Measurements from ENCODE around the gene CFAP410.
"Not testable (repeated sequence)": the region's sequence is repeated elsewhere in the genome, so short reads cannot be mapped to it uniquely, and the experiment has no call there.

CFAP410 gene

GRCh38 chr21:44285138-44285992 lies 53.8 kb downstream of the CFAP410 start, which contains the start of gene AIRE:
Gene AIRE, plus strand, starts transcription at chr21:44285876. Its CDS starts 131 bp downstream, at chr21:44286007.
- no peak for DNase-seq (ENCODE audit: low read depth)

GRCh38 chr21:44283948-44284347 lies 55.2 kb downstream of the CFAP410 start:
- no peak for DNase-seq (ENCODE audit: low read depth)

DNA sequence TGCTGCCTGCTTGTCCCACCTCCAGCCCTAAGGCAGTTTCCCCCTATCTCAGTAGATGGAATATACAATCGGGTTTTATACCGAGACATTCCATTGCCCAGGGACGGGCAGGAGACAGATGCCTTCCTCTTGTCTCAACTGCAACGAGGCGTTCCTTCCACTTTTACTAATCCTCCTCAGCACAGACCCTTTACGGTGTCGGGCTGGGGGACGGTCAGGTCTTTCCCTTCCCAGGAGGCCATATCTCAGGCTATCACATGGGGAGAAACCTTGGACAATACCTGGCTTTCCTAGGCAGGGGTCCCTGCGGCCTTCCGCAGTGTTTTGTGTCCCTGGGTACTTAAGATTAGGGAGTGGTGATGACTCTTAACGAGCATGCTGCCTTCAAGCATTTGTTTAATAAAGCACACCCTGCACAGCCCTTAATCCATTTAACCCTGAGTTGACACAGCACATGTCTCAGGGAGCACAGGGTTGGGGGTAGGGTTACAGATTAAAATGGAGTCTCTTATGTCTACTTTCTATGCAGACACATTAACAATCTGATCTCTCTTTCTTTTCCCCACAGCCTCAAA lies 55.9 kb downstream of the CFAP410 start:
- DNase-seq (ENCODE audit: low read depth), result not testable (repeated sequence)

DNA sequence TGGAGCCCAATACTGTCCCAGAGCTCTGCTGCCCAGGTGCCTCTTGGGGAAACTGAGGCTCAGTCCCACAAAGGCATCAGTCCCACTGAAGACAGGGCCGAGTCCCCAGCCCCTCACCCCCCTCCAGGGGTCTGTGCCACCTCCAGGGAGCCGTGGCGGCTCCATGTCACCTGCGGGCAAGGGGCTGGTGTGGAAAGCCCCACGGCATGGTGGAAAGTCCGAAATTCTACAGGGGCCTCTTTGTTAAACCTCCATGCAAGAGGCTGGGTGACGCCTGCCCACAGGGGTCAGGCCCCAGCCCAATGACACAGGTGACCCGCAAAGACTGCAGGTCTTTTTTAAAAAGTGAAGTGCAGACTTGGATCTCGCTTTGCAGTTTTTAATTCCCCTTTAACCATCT lies 56.8 kb downstream of the CFAP410 start:
- DNase-seq (ENCODE audit: low read depth), result no peak

GRCh38 chr21:44281801-44282200 lies 57.4 kb downstream of the CFAP410 start:
- no peak for DNase-seq (ENCODE audit: low read depth)

DNA sequence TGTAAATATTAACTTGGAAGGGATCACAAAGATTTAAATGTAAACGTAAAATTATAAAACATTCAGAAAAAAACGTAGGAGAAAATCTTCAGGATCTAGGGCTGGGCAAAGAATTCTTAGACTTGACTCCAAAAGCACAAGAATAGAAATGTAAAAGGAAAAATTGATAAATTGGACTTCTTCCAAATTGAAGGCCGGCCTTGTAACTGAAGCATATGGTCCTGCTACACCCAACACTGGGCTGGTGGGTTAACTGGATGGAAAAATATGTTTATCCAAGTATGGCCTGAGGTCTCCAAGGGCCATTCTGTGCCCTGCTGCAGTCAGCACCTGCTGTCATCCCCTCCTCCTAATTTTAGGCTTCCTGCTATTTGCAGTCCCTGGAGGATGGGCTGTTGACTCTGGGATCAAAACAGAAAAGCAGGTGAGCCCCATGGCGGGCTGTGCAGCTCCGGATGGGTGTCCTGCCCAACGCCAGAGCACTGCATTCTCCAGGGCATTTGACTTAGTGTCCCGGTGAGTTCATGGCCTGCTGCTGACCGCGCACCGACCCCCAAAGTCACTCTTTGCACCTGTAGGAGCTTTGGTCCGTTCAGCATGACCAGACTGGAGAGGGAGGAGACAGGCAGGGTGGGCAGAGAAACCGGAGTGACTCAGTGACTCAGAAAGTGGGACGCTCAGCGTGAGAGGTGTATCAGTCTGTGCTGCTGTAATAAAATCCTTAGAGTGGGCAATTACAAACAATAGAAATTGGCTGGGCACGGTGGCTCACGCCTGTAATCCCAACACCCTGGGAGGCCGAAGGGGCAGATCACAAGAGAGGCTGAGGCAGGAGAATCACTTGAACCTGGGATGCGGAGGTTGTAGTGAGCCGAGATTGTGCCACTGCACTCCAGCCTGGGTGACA lies 59.6 kb downstream of the CFAP410 start:
- no peak for DNase-seq (ENCODE audit: low read depth)

Data from activated T-cell treated with anti-CD3 and anti-CD28 coated beads for 48 hours (primary cell).